ENCODE measurements around the gene HOXD3.

Gene HOXD3

DNA sequence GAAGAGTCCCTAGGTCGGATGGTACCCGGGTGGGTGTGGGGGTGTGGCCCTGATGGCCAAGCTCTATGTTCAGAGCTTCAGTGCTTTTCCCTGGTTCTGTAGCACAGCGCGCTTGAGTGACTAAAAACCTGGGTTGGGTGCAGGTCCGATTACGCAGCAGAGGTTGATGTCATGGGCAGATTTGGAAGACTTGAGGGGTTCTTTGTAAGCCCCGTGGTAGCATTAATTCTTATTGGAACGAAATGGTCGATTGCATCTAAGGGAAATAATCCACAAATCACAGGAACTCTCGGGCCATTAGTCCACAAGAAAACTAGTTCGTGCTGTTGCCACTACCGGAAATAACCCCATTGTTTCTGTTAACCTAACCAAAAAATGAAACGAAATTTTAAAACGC, 18.6 kb upstream of the HOXD3 start:
- Histone ChIP-seq H3K9me3 (ENCODE audit: control insufficient read depth, low read length) (no peaks in the 10 kb centered on the region), H3K79me2 (no peaks in the 10 kb centered on the region), H3K27me3 (ENCODE audit: control insufficient read depth, insufficient read depth, low read length) (peaks cover 22% of the 10 kb centered on the region), H3K4me1 (no peaks in the 10 kb centered on the region), H3K4me2 (ENCODE audit: low read length) (no peak overlapping the region), H3K9ac (no peak overlapping the region), H3K36me3 (ENCODE audit: control insufficient read depth, insufficient read depth, low read length) (no peaks in the 10 kb centered on the region), H2AFZ (no peak overlapping the region), H3K4me3 (ENCODE audit: low read depth, low read length) (no peak overlapping the region), H3K27ac (no peak overlapping the region)
- no peak for TF ChIP-seq CTCF (IDR thresholded peaks at IDR 0.05)

- no peaks in the 10 kb centered on the region for H3K9me3 ChIP-seq (ENCODE audit: control insufficient read depth, low read length)
- H3K9ac ChIP-seq: no peak overlapping the region
- no peaks in the 10 kb centered on the region for H3K36me3 ChIP-seq (ENCODE audit: control insufficient read depth, insufficient read depth, low read length)
- no peak overlapping the region for H2AFZ ChIP-seq
- no peak overlapping the region for H3K27ac ChIP-seq
- H3K4me1 ChIP-seq: no peaks in the 10 kb centered on the region
- no peak for TF ChIP-seq CTCF (IDR thresholded peaks at IDR 0.05)
- no peak overlapping the region for H3K4me2 ChIP-seq (ENCODE audit: low read length)
- no peak overlapping the region for H3K4me3 ChIP-seq (ENCODE audit: low read depth, low read length)
- peaks cover 22% of the 10 kb centered on the region for H3K27me3 ChIP-seq (ENCODE audit: control insufficient read depth, insufficient read depth, low read length)
- H3K79me2 ChIP-seq: no peaks in the 10 kb centered on the region
These were observed 18.0 kb upstream of the HOXD3 start for GRCh38 chr2:176138923-176139660.

DNA sequence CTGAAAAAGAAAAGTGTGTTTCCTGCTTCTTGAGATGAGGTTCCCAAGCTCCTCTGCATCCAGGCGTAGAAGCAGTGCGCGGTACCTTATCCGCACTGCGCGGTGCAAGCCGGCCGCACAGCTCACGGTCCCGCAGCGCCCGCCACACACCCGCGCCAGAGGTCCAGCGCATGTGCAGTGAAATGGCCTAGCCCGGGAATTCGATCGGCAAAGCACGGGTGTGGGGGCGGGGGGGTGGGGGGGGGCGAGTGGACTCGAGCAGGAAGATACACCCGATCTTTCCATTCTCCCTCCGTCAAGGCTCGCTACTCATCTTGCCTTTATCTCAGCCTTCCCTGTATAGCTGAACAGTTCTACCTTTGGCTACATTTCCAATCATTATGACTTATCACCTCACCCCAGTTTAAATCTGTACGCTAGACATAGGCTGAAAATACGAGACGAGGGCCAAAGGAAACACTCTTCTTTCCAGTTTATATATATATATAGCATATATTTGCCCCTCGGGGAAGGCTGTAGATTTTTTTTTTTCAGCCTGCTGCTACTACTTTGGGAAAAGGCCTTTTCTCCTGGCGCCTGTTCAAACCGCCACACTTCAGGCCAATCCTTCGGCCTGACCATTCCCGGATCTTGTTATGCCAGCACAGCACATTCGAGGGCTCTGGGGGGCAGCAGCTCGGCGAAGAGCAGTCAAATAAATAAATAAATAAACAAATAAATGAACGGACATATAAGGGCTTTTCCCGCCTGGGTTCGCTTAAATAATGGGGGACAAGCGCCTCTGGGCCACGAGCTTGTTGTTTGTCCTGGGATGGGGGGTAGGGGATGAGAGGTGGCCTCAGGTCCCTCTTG, 17.2 kb upstream of the HOXD3 start:
- Histone ChIP-seq H3K4me2 (ENCODE audit: low read length) (no peak overlapping the region), H3K79me2 (no peaks in the 10 kb centered on the region), H3K4me1 (no peaks in the 10 kb centered on the region), H3K4me3 (ENCODE audit: low read depth, low read length) (no peak overlapping the region), H3K9ac (no peak overlapping the region), H3K36me3 (ENCODE audit: control insufficient read depth, insufficient read depth, low read length) (no peaks in the 10 kb centered on the region), H3K9me3 (ENCODE audit: control insufficient read depth, low read length) (no peaks in the 10 kb centered on the region), H3K27ac (no peak overlapping the region), H2AFZ (no peak overlapping the region), H3K27me3 (ENCODE audit: control insufficient read depth, insufficient read depth, low read length) (peaks cover 22% of the 10 kb centered on the region)
- no peak for TF ChIP-seq CTCF (IDR thresholded peaks at IDR 0.05)

DNA sequence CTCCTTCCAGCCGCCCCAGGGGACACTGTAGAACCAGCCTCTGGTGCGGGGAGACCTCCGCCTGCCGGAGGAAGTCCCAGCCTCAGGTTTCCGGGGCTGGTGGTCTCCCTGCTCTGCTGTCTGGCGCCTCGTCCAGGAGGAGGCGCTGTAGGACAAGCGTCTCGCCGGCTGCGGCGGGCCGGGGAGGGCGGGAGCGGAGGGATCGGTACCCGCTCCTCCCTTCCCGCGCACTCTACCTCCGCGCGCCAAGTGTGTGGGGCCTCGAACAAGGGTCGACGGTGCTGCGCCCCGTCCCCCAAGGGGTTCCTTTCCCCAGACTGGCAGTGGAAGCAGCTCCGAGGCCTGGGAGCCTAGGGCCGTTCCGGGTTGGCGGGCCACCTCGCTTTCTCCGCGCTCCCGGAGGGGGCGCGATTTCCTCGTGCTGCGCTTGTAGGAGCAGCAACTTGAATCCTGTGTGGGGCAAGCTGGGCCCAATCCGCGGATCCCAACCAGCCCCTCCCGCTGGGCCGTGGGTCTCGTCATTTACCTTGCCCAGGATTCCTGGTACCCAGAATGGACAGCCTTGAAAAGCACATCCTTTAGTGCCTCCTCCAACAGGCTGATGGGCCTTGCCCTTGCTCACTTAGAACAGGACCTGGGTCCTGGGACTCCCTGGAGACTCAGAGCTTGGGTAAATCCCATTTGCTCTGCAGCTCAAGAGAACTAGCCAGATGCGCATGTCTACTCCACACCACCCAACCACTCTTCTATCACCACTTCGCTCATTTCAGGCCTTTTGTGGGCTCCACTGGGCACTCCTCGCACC, 16.4 kb upstream of the HOXD3 start:
- Histone ChIP-seq H2AFZ (peak overlapping the region; percentile 45), H3K4me2 (ENCODE audit: low read length) (peak overlapping the region; percentile 17), H3K4me1 (no peaks in the 10 kb centered on the region), H3K9me3 (ENCODE audit: control insufficient read depth, low read length) (no peaks in the 10 kb centered on the region), H3K79me2 (no peaks in the 10 kb centered on the region), H3K9ac (no peak overlapping the region), H3K27ac (no peak overlapping the region), H3K27me3 (ENCODE audit: control insufficient read depth, insufficient read depth, low read length) (peaks cover 18% of the 10 kb centered on the region), H3K4me3 (ENCODE audit: low read depth, low read length) (peak overlapping the region; percentile 25), H3K36me3 (ENCODE audit: control insufficient read depth, insufficient read depth, low read length) (no peaks in the 10 kb centered on the region)
- peak; percentile 8 for TF ChIP-seq CTCF (IDR thresholded peaks at IDR 0.05)
